HG02885 (cell line): ENCODE data around the gene PRR33.
A peak's percentile ranks its signal among the peaks of the same experiment; 100 is the strongest.

Experiments used
- ATAC-seq: cut with Tn5 transposase; IDR thresholded peaks from one replicate; pipeline ENCODE4 v1.9.1; 2021; ENCODE audit warnings: mild to moderate bottlenecking; ENCODE audit not compliant: unreplicated experiment, poor library complexity

Gene PRR33

GRCh38 chr11:1917523-1918435, 26.1 kb upstream of the PRR33 start:
- ATAC-seq, result no peak

- no peak for ATAC-seq
Observed at GRCh38 chr11:1916986-1917522, 25.4 kb upstream of the PRR33 start.

DNA sequence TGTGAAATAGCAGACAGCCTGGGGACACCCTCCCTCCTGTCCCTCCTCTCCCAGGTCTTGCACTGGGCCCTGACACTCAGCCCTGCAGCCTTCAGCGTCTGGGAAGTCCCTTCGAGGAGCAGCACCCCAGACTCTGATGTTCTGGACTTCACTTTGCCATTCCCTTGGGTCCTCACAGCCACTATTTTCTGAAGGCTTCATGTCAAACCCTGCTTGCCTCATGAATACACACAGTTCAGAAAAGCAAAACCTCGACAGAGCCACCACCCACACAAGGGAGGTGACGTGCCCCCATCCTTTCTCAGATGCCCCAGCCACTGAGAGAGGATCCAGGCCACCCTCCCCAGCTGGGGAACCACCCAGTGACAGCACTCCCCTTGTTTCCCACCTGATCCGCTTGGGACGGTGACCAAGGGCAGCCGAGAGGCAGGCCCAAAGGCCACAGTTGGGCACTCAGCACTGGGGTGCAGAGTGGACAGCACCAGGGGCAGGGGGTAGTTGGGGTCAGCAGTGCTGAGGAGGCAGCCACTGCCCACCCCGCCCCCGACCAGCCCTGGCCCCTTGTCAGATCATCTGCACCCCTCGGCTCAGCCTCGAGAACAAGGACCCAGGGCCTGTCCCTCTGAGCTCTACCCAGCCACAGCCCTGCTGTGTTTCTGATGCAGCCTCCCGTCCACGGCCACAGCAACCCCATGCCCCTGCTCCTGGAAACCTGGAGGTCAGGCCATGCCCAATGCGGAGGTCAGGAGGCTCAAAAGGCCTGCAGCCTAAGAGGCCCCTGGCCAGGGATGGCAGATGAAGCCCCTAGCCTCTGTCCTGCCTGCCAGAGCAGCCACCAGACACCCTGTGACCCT, 24.7 kb upstream of the PRR33 start:
- ATAC-seq, result peak; percentile 63

- ATAC-seq, result no peak
Observed at GRCh38 chr11:1915795-1916131, 24.1 kb upstream of the PRR33 start.

GRCh38 chr11:1913271-1914060, 21.8 kb upstream of the PRR33 start:
- ATAC-seq, result no peak

DNA sequence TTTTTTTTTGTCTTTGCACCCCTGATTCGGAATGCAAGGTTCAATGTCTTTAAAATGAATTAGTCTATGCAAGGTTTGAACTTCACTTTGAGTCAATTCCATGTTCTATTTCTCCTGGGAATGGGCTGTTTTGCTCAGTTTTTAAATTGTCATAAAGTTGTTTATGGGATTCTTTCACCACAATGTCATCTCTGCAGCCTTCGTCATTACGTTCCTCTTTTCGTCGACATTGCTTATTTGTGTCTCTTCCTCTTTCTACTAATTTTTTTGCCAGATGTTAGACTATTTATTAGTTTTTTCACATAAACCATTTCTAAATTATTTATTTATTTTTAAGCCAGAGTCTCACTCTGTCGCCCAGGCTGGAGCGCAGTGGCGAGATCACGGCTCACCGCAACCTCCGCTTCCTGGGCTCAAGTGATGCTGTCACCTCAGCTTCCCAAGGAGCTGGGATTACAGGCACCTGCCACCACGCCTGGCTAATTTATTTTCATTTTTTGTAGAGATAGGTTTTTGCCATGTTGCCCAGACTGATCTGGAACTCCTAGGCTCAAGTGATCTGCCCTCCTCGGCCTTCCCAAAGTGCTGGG, 20.7 kb upstream of the PRR33 start:
- no peak for ATAC-seq

DNA sequence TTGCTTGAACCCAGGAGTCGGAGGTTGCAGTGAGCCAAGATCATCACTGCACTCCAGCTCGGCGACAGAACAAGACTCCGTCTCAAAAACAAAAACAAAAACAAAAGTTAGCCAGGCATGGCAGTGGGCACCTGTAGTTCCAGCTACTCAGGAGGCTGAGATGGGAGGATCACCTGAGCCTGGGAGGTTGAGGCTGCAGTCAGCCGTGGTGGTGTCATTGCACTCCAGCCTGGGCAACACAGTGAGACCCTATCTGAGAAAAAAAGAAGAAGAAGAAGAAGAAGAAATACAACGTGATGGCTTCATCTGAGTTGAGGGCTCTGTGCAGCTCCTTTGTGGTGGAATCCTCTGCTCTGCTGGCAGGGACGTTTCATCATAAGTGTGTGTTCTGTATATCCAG, 17.8 kb upstream of the PRR33 start:
- no peak for ATAC-seq

GRCh38 chr11:1908618-1909017, 16.9 kb upstream of the PRR33 start:
- no peak for ATAC-seq

DNA sequence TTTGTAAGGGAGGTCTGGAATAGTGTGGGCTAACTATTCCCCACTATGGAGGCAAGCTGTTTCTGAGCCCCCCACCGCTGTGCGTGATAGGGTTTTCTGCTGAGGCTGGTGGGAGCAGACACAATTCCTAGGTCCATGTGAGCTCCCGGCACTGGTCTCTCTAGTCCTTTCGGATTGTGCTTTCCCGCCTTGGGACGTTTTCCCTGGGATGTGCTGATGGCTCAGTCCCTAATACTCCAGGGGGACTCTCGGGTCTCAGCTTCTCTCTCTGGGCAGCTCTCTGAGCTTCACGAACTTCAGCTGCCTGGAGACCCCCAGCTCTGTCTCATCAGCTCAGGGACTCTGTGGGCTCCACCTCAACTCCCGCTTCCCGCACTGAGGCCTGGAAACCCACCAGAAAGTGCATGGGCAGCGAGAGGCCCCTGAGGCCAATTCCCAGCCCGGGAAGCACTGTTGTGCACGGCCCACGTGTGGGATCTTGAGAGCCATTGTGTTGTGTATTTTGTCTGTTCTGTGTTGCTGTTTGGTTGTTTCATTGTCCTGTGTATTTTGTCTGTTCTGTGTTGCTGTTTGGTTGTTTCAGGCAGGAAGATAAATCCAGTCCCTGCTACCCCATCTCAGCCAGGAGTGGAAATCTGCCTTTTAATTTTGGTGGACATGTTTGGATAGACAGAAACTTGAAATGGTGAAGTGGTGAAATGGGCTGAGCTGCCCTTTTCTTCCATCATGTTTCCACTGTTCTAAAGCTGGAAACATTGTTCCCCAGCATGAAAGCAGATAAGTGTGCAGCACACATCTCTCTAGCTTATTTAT, 15.1 kb upstream of the PRR33 start:
- ATAC-seq, result no peak

DNA sequence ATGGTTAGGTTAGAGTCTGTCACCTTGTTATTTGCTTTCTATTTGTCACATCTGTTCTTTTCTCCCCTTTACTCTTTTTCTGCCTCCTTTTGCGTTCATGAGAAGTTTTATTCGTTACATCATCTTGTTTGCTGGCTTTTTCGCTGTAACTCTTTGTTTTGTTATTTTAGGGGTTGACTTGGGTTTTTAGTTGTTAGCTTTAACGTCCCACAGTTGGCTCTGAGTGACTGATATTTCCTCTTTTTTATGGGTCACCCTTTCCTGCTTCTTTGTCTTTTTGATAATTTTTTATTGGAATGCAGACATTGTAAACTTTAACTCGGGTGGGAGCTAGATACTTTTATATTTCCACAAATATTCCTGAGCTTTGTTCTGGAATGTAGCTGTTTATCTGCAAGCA, 14.5 kb upstream of the PRR33 start:
- ATAC-seq, result no peak

- no peak for ATAC-seq
Observed at GRCh38 chr11:1899686-1900085, 8.0 kb upstream of the PRR33 start.

DNA sequence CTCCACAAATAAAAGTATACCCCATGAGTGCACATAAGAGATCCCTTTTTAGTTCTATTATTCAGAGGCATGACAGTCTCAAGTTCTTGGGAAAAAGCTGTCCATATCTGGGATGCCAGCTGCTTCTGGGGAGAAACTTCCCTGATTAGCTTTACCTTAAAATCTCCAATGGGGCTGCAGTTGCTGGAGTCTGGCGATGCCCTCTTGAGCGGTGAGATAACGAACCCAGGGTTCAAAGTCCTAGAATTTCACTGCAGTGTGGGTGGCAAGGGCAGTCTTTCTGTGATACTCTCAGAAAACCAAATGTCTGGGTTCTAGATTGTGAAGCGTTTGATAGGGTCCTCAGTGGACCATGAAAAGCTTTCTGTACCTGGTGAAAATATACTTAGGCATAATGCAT, 7.4 kb upstream of the PRR33 start:
- ATAC-seq, result no peak

DNA sequence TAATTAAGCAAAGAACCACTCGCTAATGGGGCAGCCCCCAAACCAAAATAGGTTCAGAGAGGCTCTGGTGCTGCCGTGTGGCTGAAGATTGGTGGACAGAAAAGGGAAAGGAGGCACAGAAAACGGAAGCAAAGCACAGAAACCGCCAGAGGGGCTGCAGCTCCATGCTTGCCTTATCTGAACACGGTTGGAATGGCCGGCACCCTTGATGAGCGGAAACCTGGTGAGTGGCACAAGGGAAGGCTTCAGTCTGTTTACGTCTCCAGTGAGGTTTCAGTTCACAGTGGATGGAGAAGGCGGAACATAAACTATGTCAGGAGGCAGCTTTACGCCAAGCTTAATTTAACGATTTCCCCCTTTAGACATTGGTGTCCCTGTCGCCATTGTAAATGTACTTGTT, 5.2 kb upstream of the PRR33 start:
- ATAC-seq, result no peak

- no peak for ATAC-seq
Observed at GRCh38 chr11:1896468-1896867, 4.8 kb upstream of the PRR33 start.

GRCh38 chr11:1894759-1895158, 3.1 kb upstream of the PRR33 start:
- ATAC-seq, result no peak

DNA sequence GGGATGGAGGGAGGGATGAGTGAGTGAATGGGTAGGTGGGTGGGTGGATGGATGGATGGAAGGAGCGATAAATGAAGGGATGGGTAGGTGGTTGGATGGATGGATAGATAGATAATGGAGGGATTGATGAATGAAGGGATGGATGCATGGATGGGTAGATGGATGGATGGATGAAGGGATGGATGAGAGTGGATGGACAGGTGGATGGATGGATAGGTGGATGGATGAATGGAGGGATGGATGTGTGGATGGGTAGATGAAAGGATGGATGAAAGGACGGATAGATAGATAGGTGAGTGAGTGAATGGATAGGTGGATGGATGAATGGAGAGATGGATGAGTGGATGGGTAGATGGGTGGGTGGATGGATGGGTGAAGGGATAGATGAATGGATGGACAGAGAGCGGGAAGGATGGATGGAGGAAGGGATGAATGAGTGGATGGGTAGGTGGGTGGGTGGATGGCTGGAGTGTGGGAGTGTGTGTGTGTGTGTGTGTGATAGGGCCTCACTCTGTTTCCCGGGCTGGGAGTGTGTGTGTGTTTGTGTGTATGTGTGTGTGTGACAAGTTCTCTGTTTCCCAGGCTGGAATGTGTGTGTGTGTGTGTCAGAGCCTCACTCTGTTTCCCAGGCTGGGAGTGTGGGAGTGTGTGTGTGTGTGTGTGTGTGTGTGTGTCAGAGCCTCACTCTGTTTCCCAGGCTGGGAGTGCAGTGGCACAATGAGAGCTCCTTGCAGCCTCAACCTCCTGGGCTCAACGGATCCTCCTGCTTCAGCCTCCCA, 2.1 kb upstream of the PRR33 start:
- ATAC-seq, result no peak

DNA sequence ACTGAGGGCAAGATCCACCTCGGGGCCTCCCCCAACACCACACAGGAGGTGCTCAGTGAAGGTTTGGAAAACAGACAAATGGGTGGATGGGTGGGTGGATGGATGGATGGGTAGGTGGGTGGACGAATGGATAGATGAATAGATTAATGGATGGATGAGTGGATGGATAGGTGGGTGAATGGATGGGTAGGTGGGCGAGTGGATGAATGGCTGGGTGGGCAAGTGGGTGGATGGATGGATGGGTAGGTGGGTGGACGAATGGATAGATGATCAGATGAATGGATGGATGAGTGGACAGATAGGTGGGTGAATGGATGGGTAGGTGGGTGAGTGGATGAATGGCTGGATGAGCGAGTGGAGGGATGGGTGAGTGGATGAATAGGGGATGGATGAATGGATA, 863 bp upstream of the PRR33 start:
- ATAC-seq, result no peak

GRCh38 chr11:1892116-1892515, 421 bp upstream of the PRR33 start:
- no peak for ATAC-seq
